Vagina (tissue), 2 donors: ENCODE data around the gene PRR13.

ENCODE experiments used
- POLR2A ChIP-seq, 2 donors: fragments of 450-650 bp; IDR thresholded peaks; one replicate each; pipeline ENCODE4 v1.6.1; 2017; ENCODE audit warnings: antibody characterized with exemption in 2 of 2, mild to moderate bottlenecking in 2 of 2, moderate library complexity in 2 of 2
- POLR2AphosphoS5 ChIP-seq, 2 donors: sonication (generic); formaldehyde crosslinking; IDR thresholded peaks; one replicate each; pipeline ENCODE4 v1.9.0; 2017; ENCODE audit warnings: antibody characterized with exemption in 2 of 2, mild to moderate bottlenecking in 2 of 2, low read depth in 1 of 2; ENCODE audit not compliant: insufficient read depth in 1 of 2
- TF ChIP-seq, protein P1 (sequence below), 3 experiments: fragments of 450-650 bp in 2 of 3; fragments of 200-600 bp in 1 of 3; sonication (generic) in 1 of 3; IDR thresholded peaks; one replicate each; pipeline ENCODE4 v1.5.1; 2017 to 2019; ENCODE audit warnings: antibody characterized with exemption in 3 of 3, mild to moderate bottlenecking in 2 of 3, moderate library complexity in 2 of 3

- TF ChIP-seq, protein P1, sequence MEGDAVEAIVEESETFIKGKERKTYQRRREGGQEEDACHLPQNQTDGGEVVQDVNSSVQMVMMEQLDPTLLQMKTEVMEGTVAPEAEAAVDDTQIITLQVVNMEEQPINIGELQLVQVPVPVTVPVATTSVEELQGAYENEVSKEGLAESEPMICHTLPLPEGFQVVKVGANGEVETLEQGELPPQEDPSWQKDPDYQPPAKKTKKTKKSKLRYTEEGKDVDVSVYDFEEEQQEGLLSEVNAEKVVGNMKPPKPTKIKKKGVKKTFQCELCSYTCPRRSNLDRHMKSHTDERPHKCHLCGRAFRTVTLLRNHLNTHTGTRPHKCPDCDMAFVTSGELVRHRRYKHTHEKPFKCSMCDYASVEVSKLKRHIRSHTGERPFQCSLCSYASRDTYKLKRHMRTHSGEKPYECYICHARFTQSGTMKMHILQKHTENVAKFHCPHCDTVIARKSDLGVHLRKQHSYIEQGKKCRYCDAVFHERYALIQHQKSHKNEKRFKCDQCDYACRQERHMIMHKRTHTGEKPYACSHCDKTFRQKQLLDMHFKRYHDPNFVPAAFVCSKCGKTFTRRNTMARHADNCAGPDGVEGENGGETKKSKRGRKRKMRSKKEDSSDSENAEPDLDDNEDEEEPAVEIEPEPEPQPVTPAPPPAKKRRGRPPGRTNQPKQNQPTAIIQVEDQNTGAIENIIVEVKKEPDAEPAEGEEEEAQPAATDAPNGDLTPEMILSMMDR (IDR thresholded peaks at IDR 0.05): no peak
- TF ChIP-seq POLR2A (IDR thresholded peaks at IDR 0.05): no peak
- TF ChIP-seq POLR2AphosphoS5 (IDR thresholded peaks at IDR 0.05; ENCODE audit: insufficient read depth in 1 of 2, low read depth in 1 of 2): no peak
Observed at GRCh38 chr12:53463802-53464560, 22.4 kb downstream of the PRR13 start.
